Panc1 (cell line): Measurements from ENCODE around the gene ZBTB12. TPM values are rescaled to one million over a fixed set of nuclear protein-coding genes. Genes with fewer than 3 reads are reported as not detected.
"Not testable (repeated sequence)": the region's sequence is repeated elsewhere in the genome, so short reads cannot be mapped to it uniquely, and the experiment has no call there.

Experiments
- ATAC-seq: fragments of 200-7000 bp; cut with Tn5 transposase; 2 replicates; pipeline ENCODE4 v1.9.1; 2020; ENCODE audit warnings: mild to moderate bottlenecking, moderate library complexity
- BruUV-seq: library from RNA; stranded (reverse); fragments of 400-500 nt; replicated peaks from 2 replicates; lab custom pipeline; 2021; lab: Mats Ljungman, UMichigan
- CTCF ChIA-PET: fragments of 300-600 bp; sonication (Branson Sonifier 250); formaldehyde crosslinking; loops from one replicate; lab custom pipeline; 2022; ENCODE audit warnings: antibody characterized with exemption; lab: Charles Lee
- POLR2A ChIA-PET: fragments of 300-600 bp; sonication (Branson Sonifier 250); formaldehyde crosslinking; loops from one replicate; lab custom pipeline; 2022; ENCODE audit warnings: antibody characterized with exemption; lab: Charles Lee
- DNase-seq: peaks from one replicate; pipeline ENCODE4 v3.0.0-alpha.2; 2010; ENCODE audit warnings: low read depth, low spot score
- H3K27ac ChIP-seq: 2 replicates; pipeline ENCODE4 v1.5.1; 2011; ENCODE audit warnings: mild to moderate bottlenecking, low read length, inconsistent platforms
- H3K27me3 ChIP-seq: fragments of 200-500 bp; sonication (Bioruptor generic); 2 replicates; pipeline ENCODE4 v1.6.0; 2014; ENCODE audit warnings: low read length, inconsistent platforms; ENCODE audit not compliant: control insufficient read depth, insufficient read depth
- H3K36me3 ChIP-seq: fragments of 200-500 bp; sonication (Bioruptor generic); 2 replicates; pipeline ENCODE4 v1.5.1; 2014; ENCODE audit warnings: inconsistent platforms, mild to moderate bottlenecking, low read length, moderate library complexity; ENCODE audit not compliant: control insufficient read depth, insufficient read depth
- H3K4me1 ChIP-seq: 2 replicates; pipeline ENCODE4 v1.5.1; 2011; ENCODE audit warnings: inconsistent platforms, mild to moderate bottlenecking, low read length, moderate library complexity; ENCODE audit not compliant: control insufficient read depth, insufficient read depth
- H3K4me3 ChIP-seq, 2 experiments: 2 replicates each; pipeline ENCODE4 v1.5.1; 2011 to 2012; ENCODE audit warnings: low read depth in 2 of 2, low read length in 2 of 2, mild to moderate bottlenecking in 2 of 2, inconsistent platforms in 1 of 2, moderate library complexity in 1 of 2
- H3K9me3 ChIP-seq: fragments of 200-500 bp; sonication (Bioruptor generic); 2 replicates; pipeline ENCODE4 v1.5.1; 2014; ENCODE audit warnings: low read depth, mild to moderate bottlenecking, inconsistent platforms, low read length, moderate library complexity; ENCODE audit not compliant: control insufficient read depth, insufficient read depth
- CTCF ChIP-seq: fragments of 450-650 bp; IDR thresholded peaks from 2 replicates; pipeline ENCODE4 v1.5.1; 2017; ENCODE audit warnings: mild to moderate bottlenecking
- POLR2AphosphoS5 ChIP-seq: IDR thresholded peaks from 2 replicates; pipeline ENCODE4 v1.6.1; 2012; ENCODE audit warnings: mild to moderate bottlenecking, low read depth, low read length, moderate library complexity
- REST ChIP-seq, 2 experiments: IDR thresholded peaks; 2 replicates each; pipeline ENCODE4 v1.6.1; 2011 to 2012; ENCODE audit warnings: low read depth in 2 of 2, control low read depth in 1 of 2, low read length in 1 of 2, mild to moderate bottlenecking in 1 of 2, moderate library complexity in 1 of 2; ENCODE audit not compliant: insufficient read depth in 1 of 2
- SIN3A ChIP-seq: IDR thresholded peaks from 2 replicates; pipeline ENCODE4 v1.6.1; 2012; ENCODE audit warnings: low read depth, mild to moderate bottlenecking, low read length, moderate library complexity, borderline replicate concordance; ENCODE audit not compliant: insufficient read depth
- TCF7L2 ChIP-seq: IDR thresholded peaks from 2 replicates; pipeline ENCODE4 v1.6.1; 2011; ENCODE audit warnings: mild to moderate bottlenecking, low read depth, low read length, inconsistent platforms
- in situ Hi-C: cut with HindIII; loops from 2 replicates; pipeline ENCODE4 v1.10.0; 2016; ENCODE audit warnings: low sequenced_read_pairs, low pct_unique_long_range_greater_than_20kb
- intact Hi-C: fragments of 100-400 bp; cut with micrococcal nuclease; formaldehyde crosslinking; loops from one replicate; pipeline ENCODE4 v1.10.0; 2022; ENCODE audit not compliant: unreplicated experiment
- total RNA-seq: library from RNA; stranded (reverse); gene quantifications from one replicate; pipeline ENCODE4 v1.2.1, GENCODE V29; 2021; ENCODE audit not compliant: unreplicated experiment

The ZBTB12 gene
- total RNA-seq, 1 experiment from 2014 or later = 9.4 TPM

- in situ Hi-C loops, DNase-seq, BruUV-seq, H3K36me3 ChIP-seq, H3K4me1 ChIP-seq, H3K9me3 ChIP-seq, intact Hi-C loops, H3K27me3 ChIP-seq, CTCF ChIA-PET: not testable (repeated sequence)
- peak; percentile 61 for ATAC-seq
- POLR2A ChIA-PET = interaction anchor here (0.7 kb wide), 1 partner anchor 10 kb away, joined by 3 read pairs; the partner anchor contains the start of gene NEU1
- Histone ChIP-seq H3K27ac (peak overlapping the region; percentile 71), H3K4me3 (peak overlapping the region; percentile 9 to 23; a peak in 3 of 4 replicates)
These were observed 49.7 kb downstream of the ZBTB12 start for GRCh38 chr6:31851980-31852718.

- Histone ChIP-seq H3K4me3 (peak overlapping the region in 1 of 2 experiments; percentile 9; a peak in 2 of 4 replicates), H3K9me3 (no peaks in the 10 kb centered on the region; the same call in 1 of the 2 replicates), H3K27ac (peak overlapping the region; percentile 71), H3K36me3 (no peaks in the 10 kb centered on the region), H3K4me1 (peaks cover 5% of the 10 kb centered on the region; the same call in 1 of the 2 replicates), H3K27me3 (no peaks in the 10 kb centered on the region)
- peak; percentile 24 for ATAC-seq
- POLR2A ChIA-PET = no interaction called here
- TF ChIP-seq REST (IDR thresholded peaks at IDR 0.05; ENCODE audit: insufficient read depth in 1 of 2, low read depth in 2 of 2, low read length in 1 of 2) (no peak), CTCF (no peak), TCF7L2 (no peak), SIN3A (no peak), POLR2AphosphoS5 (no peak)
- no peak for DNase-seq
- CTCF ChIA-PET = no interaction called here
- BruUV-seq = no TSS peak
- in situ Hi-C loops = no loop called here
- intact Hi-C loops = no loop called here
These were observed 50.4 kb downstream of the ZBTB12 start for GRCh38 chr6:31851485-31851832.
